GM19455 (cell line): ENCODE results near the gene FBXO31.
"Not testable (repeated sequence)": the region's sequence is repeated elsewhere in the genome, so short reads cannot be mapped to it uniquely, and the experiment has no call there.

ENCODE experiments used
- ATAC-seq: cut with Tn5 transposase; IDR thresholded peaks from one replicate; pipeline ENCODE4 v1.9.1; 2021; ENCODE audit not compliant: unreplicated experiment

FBXO31 gene

GRCh38 chr16:87344931-87345631 is 38.5 kb downstream of the FBXO31 start:
- ATAC-seq, result no peak

GRCh38 chr16:87344165-87344930 is 39.2 kb downstream of the FBXO31 start:
- ATAC-seq, result no peak

GRCh38 chr16:87343753-87344050 is 39.9 kb downstream of the FBXO31 start:
- no peak for ATAC-seq

- ATAC-seq, result no peak
Observed at GRCh38 chr16:87342978-87343752, 40.4 kb downstream of the FBXO31 start.

GRCh38 chr16:87342504-87342903 is 41.1 kb downstream of the FBXO31 start:
- no peak for ATAC-seq

- ATAC-seq, result no peak
Observed at GRCh38 chr16:87340198-87340597, 43.4 kb downstream of the FBXO31 start.

GRCh38 chr16:87339724-87340105 is 43.9 kb downstream of the FBXO31 start:
- not testable (repeated sequence) for ATAC-seq

GRCh38 chr16:87339086-87339723 is 44.4 kb downstream of the FBXO31 start:
- no peak for ATAC-seq

- no peak for ATAC-seq
Observed at GRCh38 chr16:87338155-87338765, 45.3 kb downstream of the FBXO31 start.

GRCh38 chr16:87337262-87337771 is 46.3 kb downstream of the FBXO31 start:
- no peak for ATAC-seq

- no peak for ATAC-seq
Observed at GRCh38 chr16:87336434-87337240, 46.9 kb downstream of the FBXO31 start.

- no peak for ATAC-seq
Observed at GRCh38 chr16:87335625-87336433, 47.7 kb downstream of the FBXO31 start.

GRCh38 chr16:87334651-87335624 is 48.6 kb downstream of the FBXO31 start:
- ATAC-seq, result no peak

GRCh38 chr16:87333581-87334331 is 49.8 kb downstream of the FBXO31 start:
- no peak for ATAC-seq

- ATAC-seq, result no peak
Observed at GRCh38 chr16:87333101-87333500, 50.5 kb downstream of the FBXO31 start.

GRCh38 chr16:87332150-87332549 is 51.4 kb downstream of the FBXO31 start:
- ATAC-seq, result no peak

GRCh38 chr16:87331241-87331801 is 52.3 kb downstream of the FBXO31 start:
- no peak for ATAC-seq
